GM18873 (cell line): ENCODE data around the gene TMED1.

ENCODE experiments used
- ATAC-seq: cut with Tn5 transposase; IDR thresholded peaks from one replicate; pipeline ENCODE4 v1.9.1; 2021; ENCODE audit warnings: mild to moderate bottlenecking, moderate library complexity, moderate number of reproducible peaks; ENCODE audit not compliant: unreplicated experiment, low FRiP score

The TMED1 gene

GRCh38 chr19:10835089-10835753, 791 bp downstream of the TMED1 start:
- peak; percentile 45 for ATAC-seq

GRCh38 chr19:10832939-10833296, 3.1 kb downstream of the TMED1 start:
- ATAC-seq = no peak

DNA sequence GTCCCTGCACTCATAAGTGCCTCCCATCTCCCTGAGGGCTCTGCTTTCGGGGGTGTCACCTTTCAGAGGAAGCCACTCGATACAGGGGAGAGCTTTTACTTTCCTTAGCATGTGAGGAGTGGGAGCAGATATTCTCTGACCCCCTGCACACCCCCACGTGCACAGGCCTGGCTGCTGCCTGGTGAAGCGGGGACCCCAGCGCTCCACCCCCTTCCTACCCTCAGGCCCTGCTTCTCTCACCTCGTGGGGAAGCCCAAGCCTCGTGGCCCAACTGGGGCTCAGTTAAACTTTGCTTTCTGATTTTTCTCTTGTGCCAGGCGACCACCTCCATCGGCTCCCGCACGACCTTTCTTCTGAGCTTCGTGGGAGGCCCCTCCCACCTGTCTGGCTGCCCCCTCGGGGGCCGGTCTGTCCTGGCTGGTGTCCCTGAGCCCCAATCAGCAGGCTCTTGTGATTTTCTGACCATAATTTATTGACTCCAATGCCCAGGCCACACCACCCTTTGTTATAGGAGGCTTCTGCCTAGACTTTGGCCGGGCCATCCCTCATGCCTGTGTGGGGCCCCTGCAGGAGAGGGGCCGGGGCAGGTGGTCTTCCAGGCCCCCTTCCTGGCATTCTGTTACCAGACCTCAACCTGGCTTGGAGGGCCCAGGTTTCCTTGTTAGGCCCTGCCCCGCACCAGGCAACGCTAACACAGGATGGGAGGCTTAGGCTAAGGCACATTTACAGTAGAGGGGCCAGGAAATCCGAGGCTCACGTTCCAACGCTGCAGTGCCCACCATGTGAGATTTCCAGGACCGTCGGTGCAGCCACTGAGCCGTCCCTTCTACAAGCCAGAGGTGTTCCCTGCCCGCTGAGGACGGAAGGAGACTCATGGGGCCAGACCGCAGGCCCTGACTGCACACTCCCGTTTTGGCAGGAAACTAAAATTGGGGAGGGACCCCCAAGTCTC, 3.7 kb downstream of the TMED1 start:
- no peak for ATAC-seq

- no peak for ATAC-seq
Measured at GRCh38 chr19:10830931-10831779, 4.9 kb downstream of the TMED1 start.

DNA sequence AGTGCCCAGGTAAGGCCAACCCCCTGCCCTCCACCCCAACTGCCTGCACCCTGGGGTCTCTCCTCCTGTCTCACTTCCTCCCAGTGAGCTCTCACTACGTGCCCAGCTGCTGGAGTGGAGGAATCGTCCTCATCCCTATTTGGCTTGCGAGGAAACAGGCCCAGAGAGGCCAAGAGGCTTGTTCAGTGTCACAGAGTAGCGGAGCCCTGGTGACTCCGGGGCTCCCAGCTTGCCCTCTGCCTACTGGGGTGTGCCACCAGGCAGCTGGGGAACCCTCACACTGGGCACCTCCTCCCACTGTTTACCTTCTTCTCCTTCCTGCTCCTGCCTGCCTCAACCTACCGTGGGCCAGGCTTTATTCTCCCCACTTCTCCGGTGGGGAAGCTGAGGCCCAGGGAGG, 5.6 kb downstream of the TMED1 start:
- no peak for ATAC-seq

DNA sequence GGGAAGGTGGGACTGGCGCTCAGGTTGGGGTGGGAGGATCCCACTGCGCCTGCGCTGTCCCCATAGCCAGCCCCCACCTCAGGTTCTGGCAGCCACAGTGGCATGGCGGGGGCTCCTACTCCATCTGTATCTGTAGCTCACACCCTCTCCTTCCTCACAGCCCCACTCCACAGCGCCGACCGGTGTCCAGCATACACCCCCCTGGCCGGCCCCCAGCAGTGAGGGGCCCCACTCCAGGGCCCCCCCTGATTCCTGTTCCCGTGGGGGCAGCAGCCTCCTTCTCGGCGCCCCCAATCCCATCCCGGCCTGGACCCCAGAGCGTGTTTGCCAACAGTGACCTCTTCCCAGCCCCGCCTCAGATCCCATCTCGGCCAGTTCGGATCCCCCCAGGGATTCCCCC, 6.0 kb downstream of the TMED1 start:
- no peak for ATAC-seq

GRCh38 chr19:10828981-10829821, 6.8 kb downstream of the TMED1 start:
- ATAC-seq = no peak

- ATAC-seq = no peak
Measured at GRCh38 chr19:10826846-10827245, 9.2 kb downstream of the TMED1 start.

DNA sequence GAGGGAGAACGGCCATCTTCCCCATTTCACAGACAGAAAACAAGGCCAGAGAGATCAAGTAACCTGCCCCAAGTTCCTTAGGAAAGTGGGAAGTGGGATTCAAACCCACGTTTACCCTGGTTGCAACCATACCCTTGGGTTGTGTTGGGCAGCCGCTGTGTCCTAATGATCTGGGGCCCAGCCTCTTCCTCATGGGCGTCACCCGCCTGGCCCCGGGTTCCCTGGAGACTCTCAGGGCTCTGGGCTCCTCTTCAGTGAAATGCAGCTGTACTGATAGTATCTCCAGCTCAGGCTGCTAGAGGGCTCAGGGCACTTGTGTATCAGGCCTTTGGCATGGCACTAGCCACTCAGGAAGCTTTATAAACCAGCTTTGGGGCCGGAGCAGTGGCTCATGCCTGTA, 9.8 kb downstream of the TMED1 start:
- ATAC-seq = no peak

- no peak for ATAC-seq
Measured at GRCh38 chr19:10823690-10824089, 12.3 kb downstream of the TMED1 start.

DNA sequence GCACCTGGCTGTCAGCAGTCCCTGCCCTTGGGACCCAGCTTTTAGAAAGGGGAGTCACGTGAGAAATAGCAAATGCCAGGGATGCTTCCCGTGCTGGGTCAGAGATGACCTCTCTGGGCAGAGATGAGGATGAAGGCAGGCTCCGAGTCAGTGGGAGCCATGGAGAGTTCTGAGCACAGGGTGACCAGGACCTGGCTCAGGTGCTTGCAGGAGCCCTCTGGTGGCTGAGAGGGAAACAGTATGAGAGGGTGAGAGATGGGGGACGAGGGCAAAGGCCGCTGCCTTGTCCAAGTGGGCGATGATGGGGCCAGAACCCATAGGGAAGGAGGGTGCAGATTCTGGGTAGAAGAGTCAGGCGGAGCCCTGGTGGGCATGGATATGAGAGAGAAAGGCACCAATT, 15.8 kb downstream of the TMED1 start:
- ATAC-seq = no peak

- ATAC-seq = no peak
Measured at GRCh38 chr19:10819124-10820060, 16.6 kb downstream of the TMED1 start.

DNA sequence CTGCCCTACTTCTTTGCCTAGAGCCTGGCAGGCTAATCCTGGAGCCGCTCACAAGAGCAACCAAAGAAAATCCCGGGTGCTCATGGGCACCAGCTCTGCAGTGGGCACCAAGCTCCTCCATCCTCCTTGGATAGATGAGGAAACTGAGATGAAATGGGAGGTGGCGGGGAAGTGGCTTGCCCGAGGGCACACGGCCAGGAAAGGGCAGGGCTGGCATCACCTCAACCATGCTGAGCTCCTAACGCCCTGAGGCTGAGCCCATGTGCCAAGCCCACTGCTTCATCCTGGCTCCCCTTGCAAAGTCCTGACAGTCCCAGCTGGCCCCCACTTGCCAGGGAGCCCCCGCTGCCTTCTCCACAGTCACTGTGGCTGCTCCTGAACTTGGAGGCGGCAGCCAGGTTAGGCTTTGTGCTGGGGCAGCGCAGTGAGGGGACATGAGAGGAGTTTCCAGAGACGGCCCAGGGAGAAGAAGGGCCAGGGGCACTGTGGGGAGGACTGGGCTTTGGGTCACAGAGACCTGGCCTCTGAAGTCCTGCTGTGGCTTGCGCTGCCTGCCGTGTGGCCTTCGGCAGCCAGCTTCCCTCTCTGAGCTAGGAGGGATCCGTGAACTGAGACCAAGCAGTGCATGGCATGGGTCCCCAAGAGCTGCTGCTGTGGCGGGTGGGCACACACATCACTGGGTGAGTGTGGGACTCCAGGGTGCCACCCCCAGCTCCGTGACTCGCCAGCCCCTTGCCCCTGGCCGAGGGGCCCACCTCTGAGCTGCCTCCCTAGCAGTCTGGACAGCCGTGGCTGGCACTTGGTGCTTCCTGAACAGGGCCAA, 17.5 kb downstream of the TMED1 start:
- ATAC-seq = no peak

GRCh38 chr19:10817291-10818038, 18.5 kb downstream of the TMED1 start:
- ATAC-seq = no peak

GRCh38 chr19:10816691-10817090, 19.3 kb downstream of the TMED1 start:
- ATAC-seq = no peak

DNA sequence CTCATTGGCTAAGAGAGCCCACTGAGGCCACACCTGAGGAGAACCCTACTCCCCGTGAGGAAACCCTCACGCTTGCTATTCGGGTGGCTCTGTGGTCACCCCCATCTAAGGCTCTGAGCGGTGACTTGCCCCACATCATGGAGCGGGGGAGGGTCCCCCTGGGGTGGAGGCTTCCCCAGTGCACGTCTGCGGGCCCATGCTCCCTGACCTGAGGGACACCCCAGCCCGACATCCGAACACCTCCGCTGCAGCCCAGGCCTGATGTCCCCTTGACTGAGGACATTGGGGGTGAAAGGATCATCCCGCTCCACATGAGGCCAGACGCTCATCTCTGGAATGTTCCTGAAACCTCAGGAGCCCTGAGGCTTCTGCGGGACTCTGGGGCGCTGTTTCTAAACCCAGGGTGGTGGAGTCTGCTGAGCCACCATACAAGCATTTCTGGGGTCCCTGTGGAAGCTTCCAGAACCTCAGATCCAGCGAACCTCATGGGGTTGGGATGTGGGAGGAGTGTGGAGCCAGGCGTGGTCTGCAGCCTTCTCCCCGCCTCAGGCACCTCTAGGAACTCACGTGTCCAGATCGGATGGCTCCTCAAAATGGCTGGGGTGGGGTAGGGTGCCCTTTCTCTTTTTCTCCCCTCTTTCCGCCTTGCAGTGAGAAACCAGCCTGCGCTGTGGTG, 19.9 kb downstream of the TMED1 start:
- no peak for ATAC-seq

GRCh38 chr19:10815007-10815536, 20.9 kb downstream of the TMED1 start:
- no peak for ATAC-seq
